BLaER1 treated with 17β-estradiol and CSF1 and Interleukin-3, amounts not matched to agents 10 nM and 100 nM (cell line): ENCODE data around the gene GAS2L1.
"Not testable (repeated sequence)": the region's sequence is repeated elsewhere in the genome, so short reads cannot be mapped to it uniquely, and the experiment has no call there.

ENCODE experiments used
- H3K27ac ChIP-seq, 11 experiments: shearing (Covaris generic); formaldehyde crosslinking; 2 replicates each; pipeline ENCODE4 v1.8.1; 2022
- H3K27me3 ChIP-seq, 11 experiments: shearing (Covaris generic); formaldehyde crosslinking; 2 replicates each; pipeline ENCODE4 v1.8.1; 2022
- H3K36me3 ChIP-seq, 11 experiments: shearing (Covaris generic); formaldehyde crosslinking; 2 replicates each; pipeline ENCODE4 v1.8.1; 2022
- H3K4me1 ChIP-seq, 10 experiments: shearing (Covaris generic); formaldehyde crosslinking; 2 replicates each; pipeline ENCODE4 v1.8.1; 2022
- H3K4me2 ChIP-seq, 11 experiments: shearing (Covaris generic); formaldehyde crosslinking; 2 replicates each; pipeline ENCODE4 v1.8.1; 2022
- H3K4me3 ChIP-seq, 10 experiments: shearing (Covaris generic); formaldehyde crosslinking; 2 replicates each; pipeline ENCODE4 v1.8.1; 2022
- H3K9ac ChIP-seq, 11 experiments: shearing (Covaris generic); formaldehyde crosslinking; 2 replicates each; pipeline ENCODE4 v1.8.1; 2022
- H3K9me3 ChIP-seq, 11 experiments: shearing (Covaris generic); formaldehyde crosslinking; replicated peaks in 1 of 11; 2 replicates each; pipeline ENCODE4 v1.8.1; 2022
- H4K20me1 ChIP-seq, 11 experiments: shearing (Covaris generic); formaldehyde crosslinking; 2 replicates each; pipeline ENCODE4 v1.8.1; 2022
- Cebpa-rat ChIP-seq, 11 experiments: shearing (Covaris generic); IDR thresholded peaks; 2 replicates each; pipeline ENCODE4 v1.8.1; 2022

The GAS2L1 gene

DNA sequence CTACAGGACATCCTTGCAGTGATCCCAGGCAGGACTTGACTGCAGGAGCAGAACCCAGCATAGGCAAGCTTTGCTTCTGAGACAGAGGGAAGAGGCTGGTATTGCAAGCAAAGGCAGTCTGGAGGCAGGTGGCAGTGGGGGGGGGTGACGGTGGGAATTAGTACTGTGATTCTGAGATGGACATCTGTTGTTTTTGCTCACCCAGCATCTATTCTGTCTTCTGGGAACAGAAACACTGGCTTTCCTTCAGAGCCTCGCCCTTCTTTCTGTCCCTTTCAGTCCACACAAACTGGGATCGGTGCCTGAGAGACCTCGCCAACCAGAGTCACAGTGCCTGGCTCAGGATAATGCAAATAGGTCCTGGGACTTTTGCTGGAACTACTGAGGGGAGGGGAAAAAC lies 40.2 kb downstream of the GAS2L1 start:
- peaks cover 72 to 100% (median 88%) of the 10 kb centered on the region in 11 experiments for H3K36me3 ChIP-seq
- no peak for TF ChIP-seq Cebpa-rat (IDR thresholded peaks at IDR 0.05)
- H3K27ac ChIP-seq, result no peak overlapping the region
- H3K4me2 ChIP-seq, result no peak overlapping the region
- peaks cover 23 to 32% (median 28%) of the 10 kb centered on the region in 10 experiments for H3K4me1 ChIP-seq
- no peaks in the 10 kb centered on the region for H3K9me3 ChIP-seq
- no peak overlapping the region for H3K4me3 ChIP-seq
- peaks cover 0 to 99% (median 34%) of the 10 kb centered on the region in 11 experiments; a peak in 20 of 22 replicates for H4K20me1 ChIP-seq
- H3K27me3 ChIP-seq, result no peaks in the 10 kb centered on the region
- H3K9ac ChIP-seq, result peak overlapping the region in 1 of 11 experiments; percentile 14; a peak in 1 of 22 replicates

DNA sequence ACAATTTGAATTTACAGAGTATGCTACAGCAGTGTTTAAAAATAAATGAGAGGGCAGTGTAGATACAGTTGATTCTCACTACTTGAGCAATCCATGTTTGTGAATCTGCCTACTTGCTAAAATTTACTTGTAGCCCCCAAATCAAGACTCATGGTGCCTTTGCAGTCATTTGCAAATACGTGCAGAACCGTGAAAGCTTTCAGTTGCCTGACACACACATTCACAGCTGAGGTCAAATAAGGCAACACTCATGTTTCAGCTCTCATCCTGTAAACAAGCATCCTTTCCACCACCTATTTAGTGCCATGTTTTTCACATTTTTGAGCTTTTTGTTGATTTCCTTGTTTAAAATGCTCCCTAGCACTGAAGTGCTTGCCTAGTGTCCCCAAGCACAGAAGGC lies 41.6 kb downstream of the GAS2L1 start:
- H3K36me3 ChIP-seq, result peaks cover 83 to 100% (median 95%) of the 10 kb centered on the region in 11 experiments
- H3K4me2 ChIP-seq, result no peak overlapping the region
- H3K9me3 ChIP-seq, result no peaks in the 10 kb centered on the region
- peaks cover 17 to 26% (median 23%) of the 10 kb centered on the region in 10 experiments for H3K4me1 ChIP-seq
- no peaks in the 10 kb centered on the region for H3K27me3 ChIP-seq
- TF ChIP-seq Cebpa-rat (IDR thresholded peaks at IDR 0.05), result no peak
- H3K4me3 ChIP-seq, result no peak overlapping the region
- H3K27ac ChIP-seq, result no peak overlapping the region
- peaks cover 10 to 99% (median 35%) of the 10 kb centered on the region in 11 experiments for H4K20me1 ChIP-seq
- H3K9ac ChIP-seq, result no peak overlapping the region

DNA sequence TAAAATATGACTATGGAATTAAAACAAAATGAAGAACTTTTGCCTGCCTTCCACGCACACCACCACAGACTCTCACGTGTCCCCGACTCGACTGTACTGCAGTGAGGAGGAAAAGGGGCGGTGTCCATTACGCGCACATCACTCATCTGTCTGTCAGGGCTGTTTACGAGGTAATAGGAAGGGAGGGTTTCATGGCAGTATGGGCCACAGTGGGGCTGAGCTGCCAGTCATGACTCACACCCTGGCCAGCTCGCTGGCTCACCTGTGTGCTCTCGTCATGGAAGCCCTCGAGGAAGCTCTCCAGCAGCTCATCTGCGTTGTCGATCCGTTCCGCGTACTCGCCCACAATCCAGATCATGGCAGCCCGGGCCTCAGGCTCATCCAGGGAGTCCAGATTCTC lies 42.5 kb downstream of the GAS2L1 start:
- Histone ChIP-seq H3K4me1 (peaks cover 17 to 26% (median 23%) of the 10 kb centered on the region in 10 experiments), H3K27me3 (0 out of 22 replicates have a peak, but pooled peaks cover 0 to under 1% (median 0%) of the 10 kb centered on the region in 11 experiments), H3K27ac (no peak overlapping the region), H3K9ac (no peak overlapping the region), H3K4me3 (no peak overlapping the region), H4K20me1 (peaks cover 18 to 99% (median 35%) of the 10 kb centered on the region in 11 experiments), H3K36me3 (peaks cover 82 to 100% (median 92%) of the 10 kb centered on the region in 11 experiments), H3K4me2 (no peak overlapping the region), H3K9me3 (no peaks in the 10 kb centered on the region)
- TF ChIP-seq Cebpa-rat (IDR thresholded peaks at IDR 0.05), result no peak

DNA sequence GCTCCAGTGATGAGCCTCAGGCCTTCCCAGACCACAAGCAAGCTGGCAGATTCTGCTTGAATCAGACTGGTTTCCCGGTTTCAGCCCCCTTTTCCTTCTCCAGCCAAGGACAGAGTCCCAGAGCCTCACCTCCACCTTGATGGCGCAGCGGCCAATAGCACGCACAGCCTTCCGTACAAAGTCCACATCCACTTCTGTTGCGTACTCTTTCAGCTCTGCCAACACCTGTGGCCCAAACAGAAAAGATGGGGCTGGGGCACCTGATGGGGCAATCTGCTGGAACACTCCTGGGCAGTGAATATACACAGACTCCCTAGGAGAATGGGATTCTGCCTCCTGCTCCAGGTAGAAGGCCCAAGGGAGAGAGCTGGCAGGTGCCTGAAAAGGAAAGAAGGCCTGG lies 44.6 kb downstream of the GAS2L1 start:
- no peaks in the 10 kb centered on the region for H3K9me3 ChIP-seq
- H3K36me3 ChIP-seq, result peaks cover 83 to 100% (median 92%) of the 10 kb centered on the region in 11 experiments
- H3K27ac ChIP-seq, result no peak overlapping the region
- peaks cover 35 to 99% (median 53%) of the 10 kb centered on the region in 11 experiments for H4K20me1 ChIP-seq
- no peak overlapping the region for H3K9ac ChIP-seq
- no peak overlapping the region for H3K4me3 ChIP-seq
- H3K27me3 ChIP-seq, result peaks cover 0 to 10% (median 0%) of the 10 kb centered on the region in 11 experiments; a peak in 1 of 22 replicates
- no peak for TF ChIP-seq Cebpa-rat (IDR thresholded peaks at IDR 0.05)
- H3K4me1 ChIP-seq, result peaks cover 31 to 38% (median 33%) of the 10 kb centered on the region in 10 experiments
- H3K4me2 ChIP-seq, result no peak overlapping the region

DNA sequence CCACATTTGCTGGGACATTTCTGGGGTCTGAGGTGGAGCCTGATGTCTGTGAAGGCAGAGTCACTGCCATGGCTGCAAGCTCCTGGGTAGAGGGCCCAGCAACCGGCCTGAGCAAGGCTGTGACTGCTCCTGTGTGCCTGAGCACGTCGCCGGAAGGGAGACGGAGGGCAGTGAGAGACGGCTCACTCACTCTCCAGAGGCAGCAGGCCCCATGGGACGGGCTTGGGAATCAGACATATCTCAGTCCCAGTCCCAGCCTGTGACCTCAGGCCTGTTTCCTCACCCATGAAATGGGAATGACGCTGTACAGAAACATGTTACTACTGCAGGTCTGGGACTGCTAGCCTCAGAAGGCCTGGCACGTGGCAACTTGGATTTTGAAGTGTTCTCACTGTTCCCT lies 45.4 kb downstream of the GAS2L1 start:
- H3K4me3 ChIP-seq, result no peak overlapping the region
- no peak for TF ChIP-seq Cebpa-rat (IDR thresholded peaks at IDR 0.05)
- H3K9ac ChIP-seq, result no peak overlapping the region
- peaks cover 83 to 100% (median 92%) of the 10 kb centered on the region in 11 experiments for H3K36me3 ChIP-seq
- H4K20me1 ChIP-seq, result peaks cover 38 to 99% (median 56%) of the 10 kb centered on the region in 11 experiments
- no peaks in the 10 kb centered on the region for H3K9me3 ChIP-seq
- H3K4me1 ChIP-seq, result peaks cover 31 to 38% (median 33%) of the 10 kb centered on the region in 10 experiments
- no peak overlapping the region for H3K27ac ChIP-seq
- 0 out of 22 replicates have a peak overlapping the region, but pooled peaks of 1 of the 11 experiments have one; percentile 77 for H3K4me2 ChIP-seq
- H3K27me3 ChIP-seq, result peaks cover 0 to 14% (median 0%) of the 10 kb centered on the region in 11 experiments; a peak in 1 of 22 replicates

DNA sequence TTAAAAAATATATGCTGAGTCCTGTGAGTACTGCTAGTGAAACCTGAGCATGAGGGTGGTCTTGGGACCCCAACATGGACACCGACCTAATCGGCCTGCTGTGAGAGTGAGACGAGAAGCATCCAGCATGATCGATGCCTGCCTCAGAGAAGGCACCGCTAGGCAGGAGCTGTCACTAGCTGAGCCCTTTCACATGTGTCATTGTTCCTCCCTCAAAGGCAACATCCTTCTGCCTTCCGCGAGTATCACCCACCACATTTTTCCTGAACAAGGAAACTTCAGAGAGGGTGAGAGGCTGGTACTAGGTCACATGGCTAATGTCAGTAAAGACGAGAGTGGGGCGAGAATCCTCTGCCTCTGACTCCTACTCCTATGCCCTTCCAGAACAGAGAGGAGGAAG lies 46.3 kb downstream of the GAS2L1 start:
- no peak overlapping the region for H3K27ac ChIP-seq
- H4K20me1 ChIP-seq, result peaks cover 38 to 98% (median 58%) of the 10 kb centered on the region in 11 experiments
- H3K9me3 ChIP-seq, result no peaks in the 10 kb centered on the region
- no peak for TF ChIP-seq Cebpa-rat (IDR thresholded peaks at IDR 0.05)
- no peak overlapping the region for H3K4me3 ChIP-seq
- H3K36me3 ChIP-seq, result peaks cover 80 to 100% (median 92%) of the 10 kb centered on the region in 11 experiments
- H3K27me3 ChIP-seq, result peaks cover 0 to 14% (median 0%) of the 10 kb centered on the region in 11 experiments; a peak in 1 of 22 replicates
- peak overlapping the region in 4 of 11 experiments; percentile 1 to 61 (median 7); a peak in 4 of 22 replicates for H3K9ac ChIP-seq
- H3K4me2 ChIP-seq, result peak overlapping the region; percentile 49 to 90 (median 77); a peak in 21 of 22 replicates
- peaks cover 31 to 38% (median 33%) of the 10 kb centered on the region in 10 experiments for H3K4me1 ChIP-seq

DNA sequence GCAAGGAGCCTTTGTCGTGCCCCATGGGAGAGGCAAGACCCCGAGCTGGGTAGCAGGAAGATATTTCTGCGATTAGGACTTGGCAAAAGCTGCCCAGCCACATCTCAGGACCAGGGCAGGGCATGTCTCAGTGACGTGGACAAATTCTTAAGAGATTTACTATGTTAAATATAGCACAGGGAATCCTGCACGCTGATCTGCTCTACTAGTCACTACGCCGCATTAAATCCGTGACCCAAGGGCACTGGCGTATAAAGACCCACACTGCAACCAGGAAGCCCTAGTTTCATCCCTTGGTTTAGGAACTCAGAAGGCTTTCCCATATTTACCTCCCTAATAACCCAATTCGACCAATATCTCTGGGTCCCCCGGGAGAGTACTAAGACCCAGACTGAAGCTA lies 46.8 kb downstream of the GAS2L1 start:
- no peak overlapping the region for H3K4me3 ChIP-seq
- no peak overlapping the region for H3K27ac ChIP-seq
- no peak for TF ChIP-seq Cebpa-rat (IDR thresholded peaks at IDR 0.05)
- peak overlapping the region; percentile 49 to 90 (median 77) for H3K4me2 ChIP-seq
- H3K9me3 ChIP-seq, result no peaks in the 10 kb centered on the region
- peak overlapping the region in 4 of 11 experiments; percentile 1 to 61 (median 7); a peak in 5 of 22 replicates for H3K9ac ChIP-seq
- H3K27me3 ChIP-seq, result peaks cover 0 to 14% (median 0%) of the 10 kb centered on the region in 11 experiments; a peak in 1 of 22 replicates
- H3K36me3 ChIP-seq, result peaks cover 80 to 100% (median 92%) of the 10 kb centered on the region in 11 experiments
- H4K20me1 ChIP-seq, result peaks cover 43 to 98% (median 63%) of the 10 kb centered on the region in 11 experiments
- H3K4me1 ChIP-seq, result peaks cover 31 to 38% (median 33%) of the 10 kb centered on the region in 10 experiments

DNA sequence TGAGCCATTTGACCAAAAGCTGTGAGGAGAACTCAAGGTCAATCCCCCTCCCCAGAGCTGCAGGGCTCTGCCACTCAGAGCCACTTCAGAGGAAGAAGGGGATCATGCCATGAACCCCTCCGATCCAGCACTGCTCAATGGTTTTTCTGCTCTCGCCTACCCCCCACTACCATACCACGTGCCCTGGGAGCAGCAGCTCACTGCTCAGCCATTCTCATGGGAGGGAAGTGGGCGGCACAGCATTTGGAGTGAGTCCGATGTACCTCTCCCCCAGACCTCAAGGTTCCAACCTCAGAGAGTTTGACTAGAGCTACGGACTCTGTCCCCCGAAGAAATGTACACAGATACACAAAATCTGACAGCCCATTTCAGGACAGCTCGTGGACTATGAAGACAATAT lies 47.4 kb downstream of the GAS2L1 start:
- H3K9ac ChIP-seq, result peak overlapping the region in 5 of 11 experiments; percentile 1 to 61 (median 3); a peak in 4 of 22 replicates
- peaks cover 80 to 100% (median 92%) of the 10 kb centered on the region in 11 experiments for H3K36me3 ChIP-seq
- peaks cover 0 to 14% (median 0%) of the 10 kb centered on the region in 11 experiments; a peak in 1 of 22 replicates for H3K27me3 ChIP-seq
- H3K9me3 ChIP-seq, result no peaks in the 10 kb centered on the region
- H3K27ac ChIP-seq, result no peak overlapping the region
- peaks cover 31 to 38% (median 33%) of the 10 kb centered on the region in 10 experiments for H3K4me1 ChIP-seq
- H3K4me3 ChIP-seq, result 0 out of 20 replicates have a peak overlapping the region, but pooled peaks of 1 of the 10 experiments have one; percentile 1
- H3K4me2 ChIP-seq, result peak overlapping the region; percentile 49 to 90 (median 77)
- peaks cover 48 to 100% (median 69%) of the 10 kb centered on the region in 11 experiments for H4K20me1 ChIP-seq
- no peak for TF ChIP-seq Cebpa-rat (IDR thresholded peaks at IDR 0.05)

DNA sequence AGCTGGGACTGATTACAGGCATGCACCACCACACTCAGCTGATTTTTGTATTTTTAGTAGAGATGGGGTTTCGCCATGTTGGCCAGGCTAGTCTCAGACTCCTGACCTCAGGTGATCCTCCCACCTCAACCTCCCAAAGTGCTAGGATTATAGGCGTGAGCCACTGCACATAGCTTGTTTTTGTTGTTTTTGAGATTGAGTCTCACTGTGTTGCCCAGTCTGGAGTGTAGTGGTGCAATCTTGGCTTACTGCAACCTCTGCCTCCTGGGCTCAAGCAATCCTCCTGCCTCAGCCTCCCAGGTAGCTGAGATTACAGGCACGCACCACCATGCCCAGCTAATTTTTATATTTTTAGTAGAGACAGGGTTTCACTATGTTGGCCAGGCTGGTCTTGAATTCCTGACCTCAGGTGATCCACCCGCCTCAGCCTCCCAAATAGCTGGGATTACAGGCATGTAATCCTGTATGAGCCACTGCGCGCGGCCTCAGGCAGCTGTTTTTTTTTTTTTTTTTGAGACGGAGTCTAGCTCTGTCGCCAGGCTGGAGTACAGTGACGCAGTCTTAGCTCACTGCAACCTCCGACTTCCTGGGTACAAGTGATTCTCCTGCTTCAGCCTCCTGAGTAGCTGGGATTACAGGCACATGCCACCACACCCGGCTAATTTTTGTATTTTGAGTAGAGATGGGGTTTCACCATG lies 50.9 kb downstream of the GAS2L1 start:
- not testable (repeated sequence) for H3K4me3 ChIP-seq, H3K9me3 ChIP-seq, H3K27ac ChIP-seq, H3K4me2 ChIP-seq, H3K9ac ChIP-seq
- Histone ChIP-seq H3K27me3 (peaks cover 0 to 41% (median 0%) of the 10 kb centered on the region in 11 experiments; a peak in 10 of 22 replicates), H3K4me1 (peaks cover 30 to 60% (median 34%) of the 10 kb centered on the region in 10 experiments), H3K36me3 (peaks cover 54 to 98% (median 67%) of the 10 kb centered on the region in 11 experiments), H4K20me1 (peaks cover 56 to 99% (median 82%) of the 10 kb centered on the region in 11 experiments)
